MCF 10A (cell line): ENCODE results near the gene ZNF446. TPM values are rescaled to one million over a fixed set of nuclear protein-coding genes. Genes with fewer than 3 reads are reported as not detected.
"Not testable (repeated sequence)": the region's sequence is repeated elsewhere in the genome, so short reads cannot be mapped to it uniquely, and the experiment has no call there.

Experiments
- BruUV-seq: library from RNA; stranded (reverse); fragments of 400-500 nt; replicated peaks from 2 replicates; lab custom pipeline; 2021; lab: Mats Ljungman, UMichigan
- CTCF ChIA-PET: fragments of 300-600 bp; sonication (Branson Sonifier 250); formaldehyde crosslinking; extraction: SDS; loops from one replicate; lab custom pipeline; 2021; ENCODE audit warnings: antibody characterized with exemption, inconsistent platforms; lab: Yijun Ruan, JAX
- POLR2A ChIA-PET: fragments of 300-600, 350-650 bp; sonication (Branson Sonifier 250); formaldehyde crosslinking; extraction: SDS; loops from one replicate; lab custom pipeline; 2020; ENCODE audit warnings: antibody characterized with exemption, inconsistent platforms; lab: Yijun Ruan, JAX
- DNase-seq: peaks from one replicate; pipeline ENCODE4 v3.0.0-alpha.2; 2018; ENCODE audit not compliant: unreplicated experiment
- H3K27ac Mint-ChIP-seq: one replicate; pipeline ENCODE4 v1.8.0; 2022; ENCODE audit warnings: mild to moderate bottlenecking, low read depth, mixed read lengths; ENCODE audit not compliant: unreplicated experiment
- H3K27me3 Mint-ChIP-seq: one replicate; pipeline ENCODE4 v1.8.0; 2022; ENCODE audit warnings: mixed read lengths; ENCODE audit not compliant: insufficient read depth, unreplicated experiment
- H3K36me3 Mint-ChIP-seq: one replicate; pipeline ENCODE4 v1.8.0; 2022; ENCODE audit warnings: mild to moderate bottlenecking, moderate library complexity, mixed read lengths; ENCODE audit not compliant: insufficient read depth, unreplicated experiment
- H3K4me1 Mint-ChIP-seq: one replicate; pipeline ENCODE4 v1.8.0; 2022; ENCODE audit warnings: mixed read lengths; ENCODE audit not compliant: insufficient read depth, unreplicated experiment
- H3K4me3 Mint-ChIP-seq: one replicate; pipeline ENCODE4 v1.8.0; 2022; ENCODE audit warnings: mild to moderate bottlenecking, moderate library complexity, mixed read lengths; ENCODE audit not compliant: unreplicated experiment
- H3K9me3 Mint-ChIP-seq: one replicate; pipeline ENCODE4 v1.8.0; 2022; ENCODE audit warnings: mixed read lengths; ENCODE audit not compliant: unreplicated experiment
- intact Hi-C: fragments of 100-400 bp; cut with micrococcal nuclease; formaldehyde crosslinking; loops from 2 replicates; pipeline ENCODE4 v1.14.1; 2022
- total RNA-seq: library from RNA; stranded (reverse); gene quantifications from 2 replicates; pipeline ENCODE4 v1.2.3, GENCODE V29; 2022
- TF ChIP-seq, protein P1 (sequence below): fragments of 200-600 bp; IDR thresholded peaks from one replicate; pipeline ENCODE4 v1.8.0; 2022; ENCODE audit warnings: antibody characterized with exemption, mild to moderate bottlenecking; ENCODE audit not compliant: unreplicated experiment

ZNF446 gene
- total RNA-seq, 1 experiment from 2014 or later: 8.3 TPM

DNA sequence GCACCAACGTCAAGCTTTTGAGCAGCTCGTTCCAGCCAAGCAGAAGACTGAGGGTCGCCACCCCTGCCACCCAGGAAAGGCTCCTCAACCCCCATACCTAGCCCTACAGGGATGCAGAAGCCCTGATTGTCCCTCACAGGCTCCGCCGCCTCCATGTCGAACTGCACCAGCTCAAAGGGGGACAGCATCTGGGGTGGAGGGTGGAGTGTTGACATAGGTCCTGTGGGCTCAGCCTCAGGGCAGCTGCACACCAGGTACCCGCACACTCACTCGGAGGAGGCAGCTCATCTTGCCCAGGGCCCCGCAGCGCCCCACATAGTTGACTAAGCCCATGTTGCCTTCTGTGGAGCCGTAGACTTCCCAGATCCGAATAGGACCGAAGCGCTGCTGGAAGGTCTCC lies 24.1 kb downstream of the ZNF446 start:
- DNase-seq: no peak
- no TSS peak for BruUV-seq
- Mint-ChIP-seq H3K9me3 (peaks cover 22% of the 10 kb centered on the region), H3K4me1 (peaks cover 17% of the 10 kb centered on the region), H3K27me3 (no peaks in the 10 kb centered on the region), H3K27ac (peak overlapping the region; percentile 86), H3K4me3 (peak overlapping the region; percentile 83), H3K36me3 (peaks cover 12% of the 10 kb centered on the region)
- TF ChIP-seq, protein P1, sequence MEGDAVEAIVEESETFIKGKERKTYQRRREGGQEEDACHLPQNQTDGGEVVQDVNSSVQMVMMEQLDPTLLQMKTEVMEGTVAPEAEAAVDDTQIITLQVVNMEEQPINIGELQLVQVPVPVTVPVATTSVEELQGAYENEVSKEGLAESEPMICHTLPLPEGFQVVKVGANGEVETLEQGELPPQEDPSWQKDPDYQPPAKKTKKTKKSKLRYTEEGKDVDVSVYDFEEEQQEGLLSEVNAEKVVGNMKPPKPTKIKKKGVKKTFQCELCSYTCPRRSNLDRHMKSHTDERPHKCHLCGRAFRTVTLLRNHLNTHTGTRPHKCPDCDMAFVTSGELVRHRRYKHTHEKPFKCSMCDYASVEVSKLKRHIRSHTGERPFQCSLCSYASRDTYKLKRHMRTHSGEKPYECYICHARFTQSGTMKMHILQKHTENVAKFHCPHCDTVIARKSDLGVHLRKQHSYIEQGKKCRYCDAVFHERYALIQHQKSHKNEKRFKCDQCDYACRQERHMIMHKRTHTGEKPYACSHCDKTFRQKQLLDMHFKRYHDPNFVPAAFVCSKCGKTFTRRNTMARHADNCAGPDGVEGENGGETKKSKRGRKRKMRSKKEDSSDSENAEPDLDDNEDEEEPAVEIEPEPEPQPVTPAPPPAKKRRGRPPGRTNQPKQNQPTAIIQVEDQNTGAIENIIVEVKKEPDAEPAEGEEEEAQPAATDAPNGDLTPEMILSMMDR: no peak
- ChIA-PET CTCF (interaction anchor here (0.6 to 3.0 kb wide), 5 partner anchors 11 to 20 kb away, joined by 3 to 21 read pairs (median 3); partner anchors contain the start of gene ZBTB45), POLR2A (interaction anchor here (0.6 to 2.5 kb wide), 5 partner anchors 14 to 54 kb away, joined by 3 to 27 read pairs (median 7); partner anchors contain the start of genes CHMP2A, TRIM28 and ZBTB45)
- intact Hi-C loops: no loop called here

- H3K4me1 Mint-ChIP-seq, intact Hi-C loops, POLR2A ChIA-PET, BruUV-seq, H3K27ac Mint-ChIP-seq, CTCF ChIA-PET, H3K27me3 Mint-ChIP-seq, H3K36me3 Mint-ChIP-seq, H3K4me3 Mint-ChIP-seq, DNase-seq: not testable (repeated sequence)
- peaks cover 14% of the 10 kb centered on the region for H3K9me3 Mint-ChIP-seq
These were observed 31.6 kb downstream of the ZNF446 start for GRCh38 chr19:58507602-58508223.

GRCh38 chr19:58509731-58510083 lies 33.6 kb downstream of the ZNF446 start:
- POLR2A ChIA-PET: no interaction called here
- H3K27ac Mint-ChIP-seq: no peak overlapping the region
- no peaks in the 10 kb centered on the region for H3K4me1 Mint-ChIP-seq
- TF ChIP-seq, protein P1: no peak
- peaks cover 8% of the 10 kb centered on the region for H3K9me3 Mint-ChIP-seq
- intact Hi-C loops: no loop called here
- H3K4me3 Mint-ChIP-seq: no peak overlapping the region
- H3K27me3 Mint-ChIP-seq: no peaks in the 10 kb centered on the region
- no peak for DNase-seq
- H3K36me3 Mint-ChIP-seq: peaks cover 15% of the 10 kb centered on the region
- BruUV-seq: no TSS peak
- CTCF ChIA-PET: interaction anchor here (1.5 to 1.8 kb wide), 2 partner anchors 9 to 34 kb away, joined by 3 read pairs; partner anchors contain the start of gene TRIM28

DNA sequence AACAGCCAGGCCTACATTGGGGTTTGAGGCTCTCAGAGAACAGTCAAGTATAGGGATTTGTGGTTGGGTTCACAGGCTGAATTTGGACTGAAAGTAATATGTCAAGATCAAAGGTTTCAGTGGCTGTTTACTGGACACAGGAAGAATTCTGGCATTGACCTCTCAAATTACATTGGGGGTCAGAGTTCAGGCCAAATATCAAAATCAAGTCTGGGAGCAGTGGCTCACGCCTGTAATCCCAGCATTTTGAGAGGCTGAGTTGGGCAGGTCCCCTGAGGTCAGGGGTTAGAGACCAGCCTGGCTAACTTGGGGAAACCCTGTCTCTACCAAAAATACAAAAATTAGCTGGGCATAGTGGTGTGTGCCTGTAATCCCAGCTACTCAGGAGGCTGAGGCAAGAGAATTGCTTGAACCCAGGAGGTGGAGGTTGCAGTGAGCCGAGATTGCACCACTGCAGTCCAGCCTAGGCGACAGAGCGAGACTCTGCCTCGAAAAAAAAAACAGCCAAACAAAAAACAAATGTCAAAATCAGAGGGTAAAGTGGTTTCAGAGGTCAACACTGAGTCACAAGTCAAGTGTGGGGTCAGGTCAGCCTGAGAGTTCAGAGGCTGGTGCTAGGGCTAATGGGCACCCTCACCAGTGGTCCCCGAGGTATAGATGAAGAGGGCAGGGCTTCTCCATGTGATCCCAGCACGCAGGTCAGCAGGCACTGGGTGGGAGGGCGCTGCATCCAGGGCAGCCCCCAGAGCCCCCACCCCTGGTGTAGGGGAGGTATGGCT lies 34.1 kb downstream of the ZNF446 start:
- Mint-ChIP-seq H3K4me3 (no peak overlapping the region), H3K4me1 (peaks cover under 1% of the 10 kb centered on the region), H3K27me3 (no peaks in the 10 kb centered on the region), H3K36me3 (peaks cover 15% of the 10 kb centered on the region), H3K9me3 (peaks cover 8% of the 10 kb centered on the region), H3K27ac (peak overlapping the region; percentile 40)
- DNase-seq: no peak
- BruUV-seq: no TSS peak
- TF ChIP-seq, protein P1: no peak
- intact Hi-C loops: no loop called here
- CTCF ChIA-PET: interaction anchor here (1.5 kb wide), 1 partner anchor 8 kb away, joined by 3 read pairs; no protein-coding TSS in a partner anchor
- POLR2A ChIA-PET: interaction anchor here (1.0 kb wide), 1 partner anchor 10 kb away, joined by 4 read pairs; the partner anchor contains the start of gene ZBTB45
